Sciatic nerve (tissue), 2 donors: ENCODE measurements around the gene ITPK1. TPM values are rescaled to one million over a fixed set of nuclear protein-coding genes. Genes with fewer than 3 reads are reported as not detected.

Experiments used
- ATAC-seq: fragments of 200-7000 bp; cut with Tn5 transposase; one replicate; pipeline ENCODE4 v1.9.1; 2020; ENCODE audit warnings: mild to moderate bottlenecking, moderate library complexity
- DNase-seq: peaks from one replicate; pipeline ENCODE4 v3.0.0-alpha.2; 2020; ENCODE audit warnings: low spot score
- intact Hi-C: fragments of 100-400 bp; cut with DNase I; formaldehyde crosslinking; loops from one replicate; pipeline ENCODE4 v1.14.2; 2022
- total RNA-seq: library from RNA; stranded (reverse); fragmentation: NEBNext Ultra II Directional; extraction: Animal tissue kit (Norgen Biotek cat#: 25700); gene quantifications from one replicate; pipeline ENCODE4 v1.2.1, GENCODE V29; 2021
- donor health status: DM: no; HTN: no; CAD: no.
- donor health status: DM: no; HTN: no; CAD: no.

The ITPK1 gene
- total RNA-seq, 1 donor from 2014 or later, result 118 TPM

DNA sequence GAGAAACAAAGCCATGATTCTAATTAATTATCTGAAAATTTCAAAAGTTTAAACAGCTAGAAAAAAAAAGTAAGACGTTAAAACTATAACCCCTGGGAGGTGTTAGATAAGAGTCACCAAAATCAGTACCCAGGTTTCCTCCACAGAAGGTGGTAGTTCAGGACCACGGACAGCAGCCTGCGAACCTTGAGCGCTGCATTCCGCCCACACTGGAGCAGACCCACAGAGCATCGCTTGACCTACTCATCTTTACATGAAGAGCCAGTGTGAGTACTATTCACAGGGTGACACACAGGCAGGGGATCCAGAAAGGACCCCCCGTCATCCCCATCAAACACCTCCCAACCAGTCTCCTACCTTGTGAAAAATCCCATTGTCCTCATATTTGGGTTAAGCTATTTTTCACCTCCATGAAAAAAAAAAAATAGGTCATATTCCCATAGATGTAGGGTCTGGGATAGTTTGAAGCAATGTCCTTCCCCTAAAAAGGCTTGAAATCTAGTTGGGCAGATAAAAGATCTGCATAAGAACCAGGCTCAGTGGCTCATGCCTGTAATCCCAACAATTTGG is 201.6 kb downstream of the ITPK1 start:
- intact Hi-C loops, result no loop called here
- DNase-seq (no peak), ATAC-seq (no peak)

- ATAC-seq (no peak), DNase-seq (no peak)
- intact Hi-C loops, result no loop called here
These were observed 208.3 kb downstream of the ITPK1 start for GRCh38 chr14:92907316-92907911.

DNA sequence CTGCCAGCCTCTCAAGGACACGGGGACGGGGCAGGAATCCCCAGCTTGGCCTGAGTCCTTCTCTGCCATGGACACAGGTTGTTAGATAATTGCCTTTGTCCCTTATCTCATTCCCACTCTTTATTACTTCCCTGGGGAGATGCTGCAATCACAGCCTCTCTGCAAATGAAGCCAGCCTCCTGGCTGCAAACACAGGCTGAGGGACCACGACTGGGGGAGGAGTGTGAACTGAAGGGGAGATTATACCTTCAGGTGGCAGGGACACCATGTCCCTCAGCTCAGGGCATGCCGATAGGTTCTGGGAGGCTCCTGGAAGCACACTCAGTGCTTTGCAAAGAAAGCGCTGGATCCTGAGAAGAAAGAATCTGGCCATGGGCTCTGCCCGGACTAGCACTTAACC is 208.9 kb downstream of the ITPK1 start:
- no peak for DNase-seq
- intact Hi-C loops, result no loop called here
- ATAC-seq, result no peak

GRCh38 chr14:92906420-92906819 is 209.3 kb downstream of the ITPK1 start:
- intact Hi-C loops, result no loop called here
- no peak for DNase-seq
- ATAC-seq, result no peak

DNA sequence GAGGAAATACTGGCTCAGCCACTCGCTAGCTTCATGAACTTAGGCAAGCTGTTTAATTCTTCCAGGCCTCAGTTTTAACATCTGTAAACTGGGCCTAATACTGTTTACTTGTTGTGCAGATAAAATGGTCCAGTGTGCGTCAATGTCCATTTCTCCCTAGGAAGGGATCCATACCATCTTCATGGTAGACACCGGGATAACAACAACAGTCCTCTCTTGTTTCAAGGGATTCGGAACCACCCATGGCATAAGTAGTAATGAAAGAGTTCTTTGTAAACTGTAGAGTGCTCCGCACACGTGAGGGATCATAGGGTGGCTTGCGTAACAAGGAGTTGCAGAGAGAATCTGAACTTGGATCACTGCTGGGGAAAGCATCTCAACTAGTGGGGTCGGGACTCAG is 210.1 kb downstream of the ITPK1 start:
- ATAC-seq (no peak), DNase-seq (no peak)
- intact Hi-C loops, result no loop called here

- no peak for DNase-seq
- intact Hi-C loops, result no loop called here
- ATAC-seq, result no peak
These were observed 212.4 kb downstream of the ITPK1 start for GRCh38 chr14:92903359-92903758.

GRCh38 chr14:92902726-92903125 is 213.0 kb downstream of the ITPK1 start:
- intact Hi-C loops, result no loop called here

GRCh38 chr14:92902191-92902590 is 213.5 kb downstream of the ITPK1 start:
- no peak for DNase-seq
- intact Hi-C loops, result no loop called here
- no peak for ATAC-seq

More at GRCh38 chr14:92902726-92903125, 213.0 kb downstream of the ITPK1 start:
- ATAC-seq (no peak), DNase-seq (no peak)

- ATAC-seq, result no peak
- DNase-seq, result no peak
- intact Hi-C loops, result no loop called here
These were observed 215.1 kb downstream of the ITPK1 start for GRCh38 chr14:92900660-92901059.

GRCh38 chr14:92898566-92899131 is 217.1 kb downstream of the ITPK1 start:
- no peak for DNase-seq
- no peak for ATAC-seq
- intact Hi-C loops, result no loop called here

DNA sequence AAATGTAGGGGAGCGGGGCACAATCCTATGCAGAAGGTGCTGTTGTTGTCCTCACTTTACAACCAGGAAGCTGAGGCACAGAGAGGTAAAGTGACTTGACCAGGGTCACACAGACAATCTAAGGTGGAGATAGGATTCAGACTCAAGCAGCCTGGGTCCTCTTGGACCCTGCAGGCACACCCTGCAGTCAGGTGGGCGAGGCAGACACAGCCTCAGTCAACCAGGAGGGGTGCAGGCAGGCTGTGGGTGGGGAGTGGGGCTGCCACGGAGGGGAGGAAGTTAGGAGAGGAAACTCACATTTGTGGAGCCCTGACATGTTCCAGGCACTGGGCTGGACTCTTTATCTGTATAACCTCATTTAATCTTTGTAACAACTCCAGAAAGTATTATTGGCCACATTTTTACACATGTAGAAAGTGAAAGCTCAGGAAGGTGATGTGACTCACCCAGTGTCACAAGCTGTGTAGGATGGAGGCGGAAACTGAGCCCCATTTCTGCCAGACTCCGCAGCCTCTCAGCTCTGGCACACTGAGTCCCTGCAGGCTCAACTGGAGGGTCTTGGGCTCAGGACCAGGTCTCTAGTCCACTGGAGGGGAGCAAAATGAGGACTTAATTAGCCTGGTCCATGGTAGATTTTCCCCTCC is 217.7 kb downstream of the ITPK1 start:
- DNase-seq (no peak), ATAC-seq (no peak)
- intact Hi-C loops, result no loop called here

DNA sequence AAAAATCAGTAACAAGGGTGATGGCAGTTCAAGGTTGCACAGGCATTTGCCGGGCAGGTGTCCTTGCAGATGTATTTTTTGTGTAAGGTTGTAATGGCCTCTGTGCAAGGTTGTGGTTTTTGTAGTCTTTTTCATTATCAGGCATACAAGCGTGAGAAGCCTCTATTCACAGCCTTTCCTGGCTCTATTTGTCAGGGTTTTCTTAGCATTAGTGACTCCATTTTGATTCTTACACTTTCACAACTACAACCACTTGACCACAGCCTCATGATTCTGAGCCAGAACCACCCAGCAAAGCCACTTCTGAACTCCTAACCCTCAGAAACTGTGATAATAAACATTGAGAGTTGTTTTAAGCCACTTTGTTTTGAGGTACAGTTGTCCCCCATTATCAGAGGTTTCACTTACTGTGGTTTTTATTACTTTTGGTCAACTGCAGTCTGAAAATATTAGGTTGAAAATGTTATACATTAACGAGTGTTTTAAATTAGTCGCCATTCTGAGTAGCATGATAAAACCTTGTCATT is 220.3 kb downstream of the ITPK1 start:
- ATAC-seq (no peak), DNase-seq (no peak)
- intact Hi-C loops, result no loop called here

GRCh38 chr14:92892589-92892988 is 223.1 kb downstream of the ITPK1 start:
- intact Hi-C loops, result no loop called here
- no peak for DNase-seq
- no peak for ATAC-seq

- intact Hi-C loops, result no loop called here
- DNase-seq, result no peak
- no peak for ATAC-seq
These were observed 224.7 kb downstream of the ITPK1 start for GRCh38 chr14:92890830-92891588.

DNA sequence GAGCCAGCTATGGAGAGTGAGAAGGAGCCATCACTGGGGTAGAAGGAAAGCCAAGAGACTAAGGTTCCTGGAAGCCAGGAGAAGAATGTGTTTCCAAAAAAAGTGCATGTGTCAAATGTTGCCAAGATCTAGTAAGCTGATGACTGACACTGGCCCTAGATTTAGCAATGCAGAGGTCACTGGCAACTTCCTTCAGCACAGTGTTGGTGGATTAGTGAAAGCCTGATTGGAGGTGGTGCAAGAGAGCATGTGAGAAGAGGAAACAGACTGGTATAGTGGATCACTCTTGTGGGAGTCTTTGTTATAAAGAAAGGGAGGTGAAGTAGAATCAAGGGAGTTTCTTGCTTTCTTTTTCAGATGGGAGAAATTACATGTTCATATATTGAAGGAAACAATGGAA is 226.8 kb downstream of the ITPK1 start:
- ATAC-seq, result no peak
- intact Hi-C loops, result no loop called here
- no peak for DNase-seq

- DNase-seq (no peak), ATAC-seq (no peak)
- intact Hi-C loops, result no loop called here
These were observed 228.6 kb downstream of the ITPK1 start for GRCh38 chr14:92887157-92887556.
